Thyroid gland (tissue), 4 donors: ENCODE results near the gene MLANA. TPM values are rescaled to one million over a fixed set of nuclear protein-coding genes. Genes with fewer than 3 reads are reported as not detected.

Experiments
- DNase-seq, 2 donors: peaks; one replicate each; pipeline ENCODE4 v3.0.0-alpha.2; 2019
- H3K27ac ChIP-seq, 3 donors: fragments of 200-600 bp; sonication (generic); 1 replicate in 2 of 3; 2 replicates in 1 of 3; pipeline ENCODE4 v1.5.1; 2016 to 2019; ENCODE audit warnings: mild to moderate bottlenecking in 1 of 3, moderate library complexity in 1 of 3
- H3K27me3 ChIP-seq: fragments of 200-600 bp; sonication (generic); one replicate; pipeline ENCODE4 v1.5.1; 2019
- H3K36me3 ChIP-seq, 2 donors: fragments of 200-600 bp; sonication (generic); one replicate each; pipeline ENCODE4 v1.5.1; 2016 to 2019
- H3K4me1 ChIP-seq, 2 donors: fragments of 200-600 bp; sonication (generic); one replicate each; pipeline ENCODE4 v1.5.1; 2017 to 2019
- H3K4me3 ChIP-seq, 3 donors: fragments of 200-600 bp; sonication (generic); replicated peaks in 1 of 3; 1 replicate in 2 of 3; 2 replicates in 1 of 3; pipeline ENCODE4 v1.5.1; 2016; ENCODE audit warnings: mild to moderate bottlenecking in 1 of 3
- H3K9me3 ChIP-seq: fragments of 200-600 bp; sonication (generic); one replicate; pipeline ENCODE4 v1.5.1; 2017
- POLR2A ChIP-seq, 2 donors: fragments of 450-650 bp; IDR thresholded peaks; one replicate each; pipeline ENCODE4 v1.6.1; 2017; ENCODE audit warnings: antibody characterized with exemption in 2 of 2, mild to moderate bottlenecking in 2 of 2, moderate library complexity in 1 of 2
- WGBS, 2 donors: methylation state at CpG; one replicate each; pipeline ENCODE4 v1.1.5; 2017; 5-methylcytosine and 5-hydroxymethylcytosine counted together
- intact Hi-C: fragments of 100-400 bp; cut with DNase I; formaldehyde crosslinking; loops from one replicate; pipeline ENCODE4 v1.15.1; 2023
- total RNA-seq, 4 donors: library from RNA; depleted of rRNA; stranded (reverse); fragments of >200 nt; gene quantifications; one replicate each; pipeline ENCODE4 v1.2.3, GENCODE V29; 2016
- TF ChIP-seq, protein P1 (sequence below), 6 experiments: fragments of 200-600 bp in 3 of 6; fragments of 450-650 bp in 3 of 6; sonication (generic) in 3 of 6; IDR thresholded peaks; one replicate each; pipeline ENCODE4 v1.5.1; 2016 to 2019; ENCODE audit warnings: antibody characterized with exemption in 6 of 6, mild to moderate bottlenecking in 2 of 6, inconsistent platforms in 1 of 6, moderate library complexity in 1 of 6

MLANA gene
- total RNA-seq, 4 donors from 2014 or later, result not detected

GRCh38 chr9:5845157-5845531, 45.5 kb upstream of the MLANA start:
- Histone ChIP-seq H3K9me3 (no peaks in the 10 kb centered on the region), H3K4me3 (no peak overlapping the region), H3K27ac (peak overlapping the region; percentile 80 to 91 (median 84)), H3K36me3 (no peaks in the 10 kb centered on the region), H3K27me3 (no peaks in the 10 kb centered on the region), H3K4me1 (peaks cover 22 to 37% of the 10 kb centered on the region in 2 donors)
- WGBS, 2 donors, result 94 to 98% methylated on average over 1 of the region's 1 CpG
- DNase-seq, result no peak
- intact Hi-C loops, result no loop called here
- TF ChIP-seq, protein P1, sequence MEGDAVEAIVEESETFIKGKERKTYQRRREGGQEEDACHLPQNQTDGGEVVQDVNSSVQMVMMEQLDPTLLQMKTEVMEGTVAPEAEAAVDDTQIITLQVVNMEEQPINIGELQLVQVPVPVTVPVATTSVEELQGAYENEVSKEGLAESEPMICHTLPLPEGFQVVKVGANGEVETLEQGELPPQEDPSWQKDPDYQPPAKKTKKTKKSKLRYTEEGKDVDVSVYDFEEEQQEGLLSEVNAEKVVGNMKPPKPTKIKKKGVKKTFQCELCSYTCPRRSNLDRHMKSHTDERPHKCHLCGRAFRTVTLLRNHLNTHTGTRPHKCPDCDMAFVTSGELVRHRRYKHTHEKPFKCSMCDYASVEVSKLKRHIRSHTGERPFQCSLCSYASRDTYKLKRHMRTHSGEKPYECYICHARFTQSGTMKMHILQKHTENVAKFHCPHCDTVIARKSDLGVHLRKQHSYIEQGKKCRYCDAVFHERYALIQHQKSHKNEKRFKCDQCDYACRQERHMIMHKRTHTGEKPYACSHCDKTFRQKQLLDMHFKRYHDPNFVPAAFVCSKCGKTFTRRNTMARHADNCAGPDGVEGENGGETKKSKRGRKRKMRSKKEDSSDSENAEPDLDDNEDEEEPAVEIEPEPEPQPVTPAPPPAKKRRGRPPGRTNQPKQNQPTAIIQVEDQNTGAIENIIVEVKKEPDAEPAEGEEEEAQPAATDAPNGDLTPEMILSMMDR (IDR thresholded peaks at IDR 0.05), result no peak
- no peak for TF ChIP-seq POLR2A (IDR thresholded peaks at IDR 0.05)

GRCh38 chr9:5846096-5846495, 44.6 kb upstream of the MLANA start:
- H3K27me3 ChIP-seq, result no peaks in the 10 kb centered on the region
- H3K36me3 ChIP-seq, result no peaks in the 10 kb centered on the region
- intact Hi-C loops, result no loop called here
- no peak for DNase-seq
- no peaks in the 10 kb centered on the region for H3K9me3 ChIP-seq
- H3K27ac ChIP-seq, result peak overlapping the region; percentile 80 to 91 (median 84)
- TF ChIP-seq, protein P1 (IDR thresholded peaks at IDR 0.05), result no peak
- no peak for TF ChIP-seq POLR2A (IDR thresholded peaks at IDR 0.05)
- WGBS, 2 donors, result 100% methylated on average over 1 of the region's 1 CpG
- H3K4me1 ChIP-seq, result peaks cover 22 to 34% of the 10 kb centered on the region in 2 donors
- no peak overlapping the region for H3K4me3 ChIP-seq

- 90 to 95% methylated on average over 4 of the region's 4 CpGs for WGBS, 2 donors
- H3K27me3 ChIP-seq, result no peaks in the 10 kb centered on the region
- H3K4me1 ChIP-seq, result peaks cover 22 to 34% of the 10 kb centered on the region in 2 donors
- H3K4me3 ChIP-seq, result no peak overlapping the region
- TF ChIP-seq, protein P1 (IDR thresholded peaks at IDR 0.05), result no peak
- no peak for TF ChIP-seq POLR2A (IDR thresholded peaks at IDR 0.05)
- no peaks in the 10 kb centered on the region for H3K9me3 ChIP-seq
- no peak overlapping the region for H3K27ac ChIP-seq
- DNase-seq, result no peak
- intact Hi-C loops, result no loop called here
- H3K36me3 ChIP-seq, result no peaks in the 10 kb centered on the region
Observed at GRCh38 chr9:5846501-5846921, 44.2 kb upstream of the MLANA start.

DNA sequence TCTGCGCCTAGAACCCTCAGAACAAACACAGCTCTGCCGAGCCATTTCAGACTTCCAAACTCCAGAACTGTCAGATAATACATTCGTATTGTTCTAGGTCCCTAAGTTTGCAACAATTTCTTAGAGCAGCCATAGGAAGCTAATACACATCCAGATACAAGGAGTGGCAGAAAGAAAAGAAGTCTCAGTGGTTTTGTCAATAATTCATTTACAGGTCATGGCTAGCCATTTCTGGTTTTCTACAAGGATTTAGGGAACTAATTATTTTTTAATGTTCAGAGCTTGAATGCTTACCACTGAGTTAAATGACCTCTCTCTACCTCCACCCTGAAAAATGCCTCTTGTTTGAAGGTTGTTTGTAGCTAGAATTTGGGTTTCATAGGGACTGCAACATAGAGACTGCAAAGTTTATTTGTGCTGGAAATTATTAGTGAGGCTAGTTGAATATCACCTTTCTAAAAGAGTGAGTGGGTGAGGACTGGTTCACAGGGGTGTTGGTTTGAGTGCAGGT, 42.3 kb upstream of the MLANA start:
- no peak for DNase-seq
- Histone ChIP-seq H3K4me3 (no peak overlapping the region), H3K4me1 (peaks cover 13 to 41% of the 10 kb centered on the region in 2 donors), H3K36me3 (no peaks in the 10 kb centered on the region), H3K27me3 (no peaks in the 10 kb centered on the region), H3K9me3 (no peaks in the 10 kb centered on the region), H3K27ac (no peak overlapping the region)
- WGBS, 2 donors, result 88 to 96% methylated on average over 3 of the region's 3 CpGs
- intact Hi-C loops, result no loop called here
- TF ChIP-seq, protein P1 (IDR thresholded peaks at IDR 0.05), result no peak
- no peak for TF ChIP-seq POLR2A (IDR thresholded peaks at IDR 0.05)

- no peak for DNase-seq
- H3K36me3 ChIP-seq, result no peaks in the 10 kb centered on the region
- no peaks in the 10 kb centered on the region for H3K9me3 ChIP-seq
- peaks cover 3 to 24% of the 10 kb centered on the region in 2 donors for H3K4me1 ChIP-seq
- H3K4me3 ChIP-seq, result no peak overlapping the region
- TF ChIP-seq, protein P1 (IDR thresholded peaks at IDR 0.05), result no peak
- no peak for TF ChIP-seq POLR2A (IDR thresholded peaks at IDR 0.05)
- H3K27me3 ChIP-seq, result no peaks in the 10 kb centered on the region
- no peak overlapping the region for H3K27ac ChIP-seq
- intact Hi-C loops, result no loop called here
Observed at GRCh38 chr9:5850724-5851122, 40.0 kb upstream of the MLANA start.
